ENCODE data around the gene ARHGEF35.
"Not testable (repeated sequence)": the region's sequence is repeated elsewhere in the genome, so short reads cannot be mapped to it uniquely, and the experiment has no call there.

ARHGEF35 gene

DNA sequence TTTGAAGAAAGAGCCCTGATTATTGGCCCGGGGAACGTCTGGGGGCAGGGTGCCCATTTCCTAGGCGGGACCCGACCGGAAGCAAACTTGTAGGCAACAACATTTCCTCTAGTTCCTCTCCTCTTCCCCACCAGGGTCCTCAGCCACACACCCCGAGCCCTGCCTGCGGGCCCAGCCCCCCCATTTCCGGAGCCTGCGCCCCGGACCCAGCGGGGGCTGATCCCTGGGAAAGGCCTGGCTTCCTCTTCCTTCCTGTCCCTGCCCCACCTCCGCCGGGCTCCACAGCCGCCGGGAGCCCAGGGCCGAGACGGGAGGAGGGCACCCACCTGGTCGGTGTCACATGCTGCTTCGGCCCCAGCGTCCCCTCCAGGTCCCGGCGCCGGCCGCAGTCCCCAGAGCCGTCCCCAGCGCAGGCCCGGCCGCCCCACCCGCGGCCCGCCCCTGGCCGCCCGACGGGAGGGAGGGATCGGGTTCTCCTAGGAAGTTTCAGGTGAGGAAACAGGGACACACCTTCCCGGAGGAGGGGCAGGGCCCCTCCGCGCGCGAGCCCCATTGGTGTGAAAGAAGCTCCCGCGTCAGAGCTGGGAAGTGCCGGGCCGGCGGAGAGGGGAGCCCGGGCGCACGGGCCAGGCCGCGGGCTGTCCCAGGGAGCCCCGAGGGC, at the start of gene ARHGEF35:
TSS of gene ARHGEF35 (minus strand) at position 622 of the 661 bp plus-strand sequence. CDS start 7,450 bp downstream, outside the sequence.
- not testable (repeated sequence) for DNase-seq (ENCODE audit: low read depth in 3 of 3)

DNA sequence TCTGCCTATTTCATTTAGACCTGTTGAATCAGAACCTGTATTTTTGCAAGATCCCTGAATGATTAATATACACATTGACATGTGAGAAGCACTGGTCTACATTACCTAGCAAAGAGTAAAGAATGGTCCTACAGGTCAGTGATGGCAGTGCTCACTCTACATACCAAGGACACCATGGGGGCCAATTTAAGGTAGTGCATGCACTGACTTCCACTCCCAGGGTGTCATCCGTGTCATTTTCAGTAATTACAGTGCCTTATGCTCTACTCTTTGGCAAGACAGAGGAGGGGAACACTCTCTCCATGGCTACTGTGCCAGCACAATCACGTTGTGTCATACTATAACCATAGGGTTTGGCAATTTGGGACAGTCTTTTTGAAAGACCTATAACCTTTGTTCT, 49.7 kb upstream of the ARHGEF35 start:
- DNase-seq (ENCODE audit: low read depth in 3 of 3), result not testable (repeated sequence)

GRCh38 chr7:144239365-144239764, 43.7 kb upstream of the ARHGEF35 start, which contains the start of gene OR2A42:
OR2A42 (minus strand) TSS chr7:144239605; CDS start chr7:144232843, 6,762 bp downstream.
- not testable (repeated sequence) for DNase-seq (ENCODE audit: low read depth in 3 of 3)

GRCh38 chr7:144238530-144239082, 43.0 kb upstream of the ARHGEF35 start:
- not testable (repeated sequence) for DNase-seq (ENCODE audit: low read depth in 3 of 3)

DNA sequence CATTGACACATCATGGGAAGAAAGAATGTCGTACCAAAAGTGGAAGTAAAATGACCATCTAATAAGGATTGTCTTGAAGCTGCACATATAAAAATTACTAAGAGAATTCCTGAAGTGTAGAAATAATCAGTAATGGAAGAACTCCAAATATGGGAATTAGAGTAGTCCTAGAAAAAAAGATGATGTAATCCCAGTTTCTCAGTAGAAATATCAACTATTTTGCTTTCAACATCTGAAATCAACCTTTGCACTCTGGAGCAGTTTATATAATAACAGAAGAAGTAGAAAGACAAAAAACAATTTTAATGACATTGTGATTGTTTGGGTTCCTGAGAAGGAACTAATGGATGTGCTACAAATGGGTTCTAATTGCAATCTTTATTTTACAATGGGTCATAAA, 37.4 kb upstream of the ARHGEF35 start:
- not testable (repeated sequence) for DNase-seq (ENCODE audit: low read depth in 3 of 3)

DNA sequence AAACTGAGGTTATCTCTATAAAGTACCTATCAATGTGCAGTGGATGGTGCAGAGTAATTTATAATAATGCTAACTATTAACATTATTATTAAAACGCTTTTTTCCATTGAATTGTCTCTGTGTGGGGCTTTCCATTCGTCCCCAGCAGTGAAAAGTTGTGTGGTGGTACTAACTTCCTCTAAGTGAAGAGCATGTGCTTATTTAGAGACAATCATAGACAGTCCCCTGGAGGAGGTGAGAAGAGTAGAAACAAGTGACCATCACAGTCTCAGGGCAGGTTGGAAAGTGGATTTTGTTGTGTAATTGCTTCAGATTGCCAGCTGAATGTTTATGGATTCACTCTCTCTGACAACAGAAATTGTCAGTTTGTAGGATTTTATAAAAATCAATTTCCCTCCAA, 35.4 kb upstream of the ARHGEF35 start:
- not testable (repeated sequence) for DNase-seq (ENCODE audit: low read depth in 3 of 3)

- DNase-seq (ENCODE audit: low read depth in 3 of 3), result not testable (repeated sequence)
These were observed 33.2 kb upstream of the ARHGEF35 start for GRCh38 chr7:144228810-144229209.

DNA sequence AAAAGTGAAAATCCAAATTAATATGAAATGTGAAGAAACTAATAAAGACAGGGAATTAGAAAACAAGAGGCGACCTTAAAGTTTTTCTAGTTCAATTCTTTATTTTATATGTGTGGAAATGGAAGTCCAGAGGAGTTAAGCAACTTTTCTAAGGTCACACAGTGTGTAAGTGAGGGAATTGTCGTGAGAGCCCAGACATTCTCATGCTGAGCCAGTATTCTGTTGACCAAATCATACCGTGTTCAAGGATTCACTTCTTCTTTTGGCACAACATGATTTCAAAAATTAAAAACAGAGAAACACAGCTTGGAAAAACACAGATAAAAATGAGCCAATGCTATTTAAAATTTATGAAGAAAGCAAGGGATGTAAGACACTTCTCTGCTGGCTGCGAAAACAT, 31.2 kb upstream of the ARHGEF35 start:
- not testable (repeated sequence) for DNase-seq (ENCODE audit: low read depth in 3 of 3)

- not testable (repeated sequence) for DNase-seq (ENCODE audit: low read depth in 3 of 3)
These were observed 28.0 kb upstream of the ARHGEF35 start for GRCh38 chr7:144223675-144224074.

GRCh38 chr7:144220531-144220930, 24.9 kb upstream of the ARHGEF35 start:
- not testable (repeated sequence) for DNase-seq (ENCODE audit: low read depth in 3 of 3)

DNA sequence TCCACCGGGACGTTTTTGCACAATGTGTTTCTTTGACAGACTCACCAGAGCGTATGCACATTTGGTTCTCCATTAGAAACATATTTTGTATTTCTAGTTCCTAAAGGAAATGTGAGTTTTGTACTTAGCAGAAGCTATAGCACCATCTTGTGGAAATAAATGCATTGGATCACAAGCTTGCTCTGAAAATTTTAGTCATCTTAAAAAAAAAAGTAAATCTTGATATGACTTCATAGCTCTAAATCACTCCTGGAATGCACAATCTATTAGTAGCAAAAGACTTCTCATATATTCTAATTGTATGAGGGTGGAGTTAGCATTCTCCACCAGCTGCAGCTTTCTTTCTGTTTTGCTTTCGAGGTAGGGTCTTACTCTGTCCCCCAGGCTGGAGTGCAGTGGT, 23.5 kb upstream of the ARHGEF35 start:
- not testable (repeated sequence) for DNase-seq (ENCODE audit: low read depth in 3 of 3)

DNA sequence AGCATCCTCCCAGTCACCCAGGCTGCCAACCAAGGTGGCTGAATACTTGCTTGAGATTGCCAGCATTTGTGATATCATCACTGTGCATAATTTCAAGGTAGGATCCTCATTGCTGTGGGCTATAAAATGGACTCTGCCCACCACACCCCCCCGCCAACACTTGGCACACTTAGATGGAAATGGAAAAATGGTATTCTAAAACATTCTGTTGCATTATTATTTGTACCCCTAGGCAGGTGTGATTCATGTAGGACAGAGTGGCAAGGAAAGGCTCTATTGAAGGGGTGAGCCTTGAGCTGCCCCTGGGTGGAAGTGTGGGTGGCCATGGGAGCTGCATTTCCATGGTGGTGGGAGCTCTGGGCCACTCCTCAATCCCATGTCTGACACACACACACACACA, 22.9 kb upstream of the ARHGEF35 start:
- not testable (repeated sequence) for DNase-seq (ENCODE audit: low read depth in 3 of 3)

- not testable (repeated sequence) for DNase-seq (ENCODE audit: low read depth in 3 of 3)
These were observed 21.6 kb upstream of the ARHGEF35 start for GRCh38 chr7:144217200-144217599.

- not testable (repeated sequence) for DNase-seq (ENCODE audit: low read depth in 3 of 3)
These were observed 9.7 kb upstream of the ARHGEF35 start for GRCh38 chr7:144205306-144205705.

- DNase-seq (ENCODE audit: low read depth in 3 of 3), result not testable (repeated sequence)
These were observed 7.5 kb upstream of the ARHGEF35 start for GRCh38 chr7:144203086-144203485.

- not testable (repeated sequence) for DNase-seq (ENCODE audit: low read depth in 3 of 3)
These were observed 6.3 kb upstream of the ARHGEF35 start for GRCh38 chr7:144201978-144202377.

GRCh38 chr7:144198934-144199333, 3.3 kb upstream of the ARHGEF35 start:
- not testable (repeated sequence) for DNase-seq (ENCODE audit: low read depth in 3 of 3)

DNA sequence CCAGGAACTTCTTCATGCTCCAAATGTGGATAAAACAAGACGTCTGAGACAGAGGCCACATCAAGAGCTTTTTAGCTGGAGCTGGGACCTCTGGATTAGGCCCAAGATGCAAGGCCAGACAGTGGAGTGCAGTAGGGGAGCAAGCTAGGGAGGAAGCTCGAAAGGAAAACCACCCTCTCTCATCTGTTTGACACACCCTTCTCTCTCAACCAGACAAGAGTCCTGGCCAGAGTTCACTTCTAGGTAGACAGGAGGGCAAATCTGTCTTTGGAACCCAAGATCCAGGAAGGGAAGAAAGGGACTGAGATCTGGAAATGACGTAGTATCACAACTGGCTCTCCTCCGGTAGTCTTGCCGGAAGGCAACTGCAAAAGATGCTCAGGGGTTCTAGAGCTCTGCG, 1.2 kb downstream of the ARHGEF35 start:
- DNase-seq (ENCODE audit: low read depth in 3 of 3), result not testable (repeated sequence)

DNA sequence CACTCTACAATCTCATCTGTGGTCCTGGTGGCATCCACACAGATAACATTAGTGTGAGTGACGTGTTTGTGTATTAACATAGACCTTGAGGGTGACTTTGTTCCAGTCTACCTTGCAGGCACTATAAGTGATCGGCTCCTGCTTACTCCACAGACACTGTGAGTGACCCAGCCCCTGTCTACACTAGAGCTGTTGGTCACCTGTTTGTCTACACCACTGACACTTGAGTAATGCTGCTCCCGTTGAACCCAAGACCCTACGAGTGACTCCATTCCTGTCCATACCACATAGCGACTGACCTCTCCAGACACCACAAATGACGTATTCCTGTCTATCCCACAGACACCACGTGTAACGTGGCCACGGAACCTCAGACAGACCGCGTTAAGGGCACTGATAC, 1.9 kb downstream of the ARHGEF35 start:
- DNase-seq (ENCODE audit: low read depth in 3 of 3), result not testable (repeated sequence)

GRCh38 chr7:144188578-144189171, 7.0 kb downstream of the ARHGEF35 start:
- not testable (repeated sequence) for DNase-seq (ENCODE audit: low read depth in 3 of 3)

DNA sequence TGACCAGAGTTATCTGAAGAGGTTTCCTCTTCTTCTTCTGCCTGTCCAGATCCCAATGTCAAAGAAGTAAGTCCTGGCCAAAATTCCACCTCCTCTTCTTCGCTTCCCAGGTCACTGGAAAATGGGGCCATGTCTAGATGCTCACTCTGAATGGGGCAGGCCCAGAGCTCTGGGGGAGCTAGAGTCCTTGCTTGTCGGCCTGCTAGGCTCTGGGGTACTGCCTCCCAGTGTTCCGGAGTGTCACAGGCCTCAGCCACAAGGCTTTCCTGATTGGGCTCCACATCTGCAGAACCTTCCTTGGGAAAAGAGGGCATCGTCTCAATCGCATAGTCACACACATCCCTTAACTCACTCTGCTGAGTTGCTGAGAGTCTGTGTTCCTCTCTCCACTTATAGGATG, 7.8 kb downstream of the ARHGEF35 start:
- DNase-seq (ENCODE audit: low read depth in 3 of 3), result not testable (repeated sequence)

DNA sequence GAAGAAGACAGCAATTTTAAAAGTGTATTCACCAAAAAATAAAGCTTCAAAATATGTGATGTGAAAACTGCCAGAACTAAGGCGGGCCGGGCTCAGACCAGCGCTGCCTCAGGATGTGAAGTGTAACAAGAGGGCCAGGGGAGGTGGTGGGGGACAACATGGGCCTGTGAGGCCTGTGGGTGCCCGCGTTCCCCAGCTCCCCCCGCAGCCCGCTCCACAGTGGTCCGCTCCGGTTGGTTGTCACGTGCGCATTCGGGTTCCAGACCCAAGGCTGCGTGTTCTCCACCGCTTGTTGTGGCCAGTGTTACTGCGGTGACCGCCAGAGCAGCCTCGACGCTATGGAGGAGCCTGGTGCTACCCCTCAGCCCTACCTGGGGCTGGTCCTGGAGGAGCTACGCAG, 12.5 kb downstream of the ARHGEF35 start, which contains the start of gene CTAGE4:
TSS of gene CTAGE4 (plus strand) at position 301 of the 400 bp plus-strand sequence. CDS start at position 339, 38 bp downstream.
- not testable (repeated sequence) for DNase-seq (ENCODE audit: low read depth in 3 of 3)

DNA sequence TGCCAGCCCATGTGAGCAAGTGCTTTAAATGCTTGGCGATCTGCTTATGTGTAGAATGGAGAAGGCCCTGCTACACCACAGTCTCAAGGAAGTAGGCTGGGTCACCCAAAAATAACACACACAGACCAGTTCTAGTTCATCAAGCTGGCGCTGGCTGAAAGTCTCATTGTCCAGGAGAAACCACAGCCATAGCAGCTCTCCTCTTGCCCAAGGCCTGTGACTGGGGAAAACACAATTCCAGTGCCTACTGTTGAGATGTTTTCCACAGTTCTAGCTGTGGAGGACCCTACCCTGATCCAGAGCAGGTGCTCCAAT, 16.5 kb downstream of the ARHGEF35 start:
- DNase-seq (ENCODE audit: low read depth in 3 of 3), result not testable (repeated sequence)

Measured in stimulated activated CD4-positive, alpha-beta T cell treated with anti-CD3 and anti-CD28 coated beads, TNF-alpha, amount 100 ng/mL, for 4 hours (primary cell).